HG03457 (cell line): ENCODE results near the gene PUM1.

Source experiments
- ATAC-seq: cut with Tn5 transposase; IDR thresholded peaks from one replicate; pipeline ENCODE4 v1.9.1; 2021; ENCODE audit warnings: moderate number of reproducible peaks; ENCODE audit not compliant: unreplicated experiment

PUM1 gene

DNA sequence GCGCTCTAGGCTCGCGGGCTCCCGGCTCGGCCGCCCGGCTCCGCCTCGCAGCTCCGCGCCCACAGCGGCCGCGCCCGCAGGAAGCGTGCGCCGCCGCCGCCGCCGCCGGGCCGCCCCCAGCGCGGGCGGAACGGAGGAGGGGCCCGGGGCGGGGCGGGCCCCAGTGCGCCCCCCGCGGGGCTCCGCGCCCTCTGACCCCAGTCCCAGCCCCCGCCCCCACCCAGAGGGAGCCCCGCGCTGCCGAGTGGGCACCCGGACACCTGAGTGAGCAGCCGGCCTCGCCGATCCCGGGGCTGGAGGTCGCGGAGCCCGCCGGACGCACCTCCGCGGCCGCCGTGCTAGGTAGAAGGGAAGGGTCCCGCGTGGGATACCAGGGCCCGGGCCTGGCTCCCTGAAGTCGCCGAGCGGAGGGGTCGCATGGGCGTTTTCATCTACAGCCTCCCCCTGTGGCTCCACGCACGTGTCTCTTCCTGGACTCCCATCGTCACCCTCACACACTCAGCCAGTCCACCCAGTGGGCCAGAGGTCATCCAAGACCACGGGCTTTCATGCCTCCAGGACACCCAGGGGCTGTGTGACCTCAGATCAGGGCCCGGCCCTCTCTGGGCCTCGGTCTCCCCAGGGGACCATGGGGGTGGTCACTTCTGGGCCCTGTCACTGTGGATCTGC is 156.7 kb downstream of the PUM1 start, which contains the start of gene SDC3:
Gene SDC3, minus strand, starts transcription at position 63 of the 669 bp plus-strand sequence. CDS start 172 bp downstream, outside the sequence.
- no peak for ATAC-seq

DNA sequence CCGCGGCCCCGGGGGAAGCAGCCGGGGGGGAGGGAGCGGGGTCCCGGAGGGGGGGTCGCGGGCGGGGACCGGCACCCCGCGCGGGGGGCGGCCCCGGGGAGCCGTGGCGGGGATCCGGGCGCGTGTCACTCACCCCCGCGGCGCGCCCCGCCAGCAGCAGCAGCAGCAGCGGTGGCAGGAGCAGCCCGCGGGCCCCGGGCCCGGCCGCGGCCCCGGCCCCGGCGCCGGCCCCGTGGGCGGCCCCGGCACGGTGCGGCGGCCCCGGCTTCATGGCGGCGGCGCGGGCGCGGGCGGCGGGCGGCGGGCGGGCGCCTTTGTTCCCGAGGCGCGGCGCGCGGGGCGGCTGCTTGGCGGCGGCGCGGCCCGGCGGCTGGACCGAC is 157.2 kb downstream of the PUM1 start:
- no peak for ATAC-seq

DNA sequence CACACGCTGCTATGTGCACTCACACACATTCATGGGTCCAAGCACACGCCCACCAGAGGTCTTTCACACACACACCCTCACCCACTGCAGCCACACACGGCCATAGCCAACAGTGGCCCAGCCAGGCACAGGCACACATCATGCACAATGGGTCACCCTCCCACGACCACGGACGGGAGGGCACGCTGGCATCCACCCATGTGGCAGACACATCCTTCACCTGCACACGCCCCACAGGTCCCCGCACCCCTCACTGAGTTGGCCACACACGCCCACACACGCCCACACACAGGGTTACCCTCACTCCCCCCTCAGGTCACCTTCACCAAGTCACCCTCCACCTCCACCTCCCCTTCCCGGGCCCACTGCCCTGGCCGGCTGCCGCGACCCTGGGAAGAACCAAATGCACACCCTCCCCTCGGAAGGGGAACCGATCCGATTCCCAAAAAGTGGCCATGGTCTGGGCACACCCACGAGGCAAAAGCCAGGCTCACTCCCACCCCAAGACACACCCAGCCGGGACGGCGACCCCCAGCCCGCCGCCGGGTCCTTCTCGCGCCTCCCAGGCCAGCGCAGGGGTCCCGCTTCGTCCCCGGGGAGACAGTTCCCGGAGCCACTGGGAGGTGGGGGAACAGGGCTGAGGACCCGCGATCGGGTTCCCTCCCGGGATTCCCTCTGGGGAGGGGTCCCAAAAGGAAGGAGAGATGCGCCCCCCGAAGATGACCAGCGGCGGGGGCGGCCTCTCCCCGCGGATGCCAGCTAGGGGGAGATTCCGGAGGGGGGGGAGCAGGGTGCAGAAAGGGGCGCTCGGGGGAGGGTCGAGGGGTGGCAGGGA is 157.8 kb downstream of the PUM1 start:
- no peak for ATAC-seq

DNA sequence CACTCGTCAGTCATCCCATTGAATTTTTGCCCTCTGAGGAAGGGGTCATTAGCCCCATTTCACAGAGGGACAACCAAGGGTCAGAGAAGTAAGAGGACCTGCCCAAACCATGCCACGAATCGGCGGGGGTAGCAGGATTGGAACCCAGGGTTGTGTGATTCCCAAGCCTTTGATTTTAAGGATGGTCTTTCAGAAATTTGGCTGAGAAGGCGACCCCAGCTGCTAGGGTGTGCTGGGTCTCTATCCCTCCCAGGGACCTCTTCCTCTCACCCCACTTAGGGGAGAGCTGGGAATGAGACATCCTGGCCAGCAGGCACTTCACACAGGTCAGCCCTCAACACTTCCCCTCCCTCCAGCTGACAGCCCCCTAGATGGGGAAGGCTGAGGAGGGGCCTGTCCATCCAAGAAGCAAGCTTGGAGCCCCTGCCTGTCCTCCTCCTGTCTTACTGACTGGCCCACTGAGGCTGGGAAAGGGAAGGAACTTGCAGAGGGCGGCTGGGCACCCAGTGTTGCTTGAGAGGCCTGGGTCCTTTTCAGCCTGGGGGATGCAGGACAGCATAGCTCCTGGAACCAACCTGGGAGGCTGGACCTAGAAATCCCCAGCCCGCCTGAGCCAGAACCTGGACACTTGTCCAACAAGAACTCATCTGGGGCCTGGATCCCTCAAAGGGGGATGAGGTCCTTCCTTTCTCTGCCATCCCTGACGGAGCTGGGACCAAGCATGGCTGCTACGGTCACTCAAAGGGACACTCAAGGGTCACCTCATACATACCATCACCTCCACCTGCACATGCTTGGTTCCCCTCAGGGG is 158.7 kb downstream of the PUM1 start:
- ATAC-seq = no peak

DNA sequence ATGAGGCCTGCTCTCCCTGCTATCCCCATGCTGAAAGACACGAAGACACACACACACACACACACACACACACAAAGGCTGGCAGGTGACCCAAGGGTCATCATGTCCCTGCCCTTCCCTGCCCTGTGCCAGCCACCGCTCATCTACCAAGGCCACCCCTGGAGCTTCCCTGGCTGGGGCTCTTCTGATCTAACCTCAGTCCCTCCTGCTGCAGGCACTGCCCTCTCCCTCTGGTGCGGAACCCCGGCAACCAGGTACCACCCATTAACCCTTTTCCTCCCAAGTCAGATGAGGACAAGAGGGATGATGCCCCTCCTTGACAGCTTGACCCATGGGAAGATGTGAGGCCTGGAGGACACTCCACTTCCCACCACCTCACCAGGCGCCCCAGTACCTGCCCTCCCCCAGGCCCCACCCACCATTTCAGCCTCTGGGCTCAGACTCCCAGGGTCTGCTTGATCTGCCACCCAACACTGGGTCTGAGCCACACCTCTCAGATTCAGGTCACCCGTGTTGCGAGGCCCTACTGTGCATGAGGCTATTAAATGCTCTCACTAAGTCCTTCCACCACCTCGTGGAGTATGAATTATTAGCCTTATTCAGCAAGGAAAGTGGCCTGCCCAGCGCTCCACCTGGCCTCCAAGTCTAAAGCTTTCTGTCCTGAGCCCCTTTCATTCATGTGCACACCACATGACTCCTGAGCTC is 159.4 kb downstream of the PUM1 start:
- no peak for ATAC-seq

DNA sequence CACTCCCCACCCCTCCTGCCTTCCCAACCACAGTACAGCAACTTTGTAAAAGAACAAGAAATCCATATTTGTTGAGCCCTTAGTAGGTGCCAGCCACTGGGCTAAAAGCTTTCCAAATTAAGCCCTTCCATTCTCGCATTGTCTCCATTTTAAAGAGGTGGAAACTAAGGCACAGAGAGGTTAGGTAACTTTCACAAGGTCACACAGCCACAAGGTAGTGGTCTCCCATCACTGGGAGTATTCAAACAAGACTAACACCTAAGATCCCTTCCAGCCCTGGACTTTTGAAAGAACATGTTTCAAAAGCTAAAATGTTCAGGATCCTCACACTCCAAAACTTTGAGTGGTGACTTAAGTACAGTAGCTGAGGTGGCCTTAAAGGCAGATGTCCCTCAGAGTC is 160.1 kb downstream of the PUM1 start:
- ATAC-seq = no peak

DNA sequence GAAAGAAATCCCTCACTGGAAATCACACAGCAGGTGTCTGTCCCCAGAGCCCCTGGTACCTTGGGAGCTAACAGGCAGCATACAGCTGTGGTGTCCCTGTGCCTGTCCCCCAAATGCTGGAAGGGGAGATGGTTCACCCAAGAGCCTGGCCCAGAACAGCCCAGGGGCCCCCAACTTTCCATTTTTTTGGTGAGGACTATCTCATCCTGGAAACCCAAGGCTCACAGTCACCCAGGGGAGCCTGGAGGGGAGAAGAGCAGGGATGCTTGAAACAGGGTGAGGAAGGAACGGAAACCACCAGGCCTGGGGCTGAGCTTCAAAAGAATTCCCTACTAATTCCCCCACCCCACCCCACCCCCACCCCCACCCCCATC is 160.6 kb downstream of the PUM1 start:
- no peak for ATAC-seq

DNA sequence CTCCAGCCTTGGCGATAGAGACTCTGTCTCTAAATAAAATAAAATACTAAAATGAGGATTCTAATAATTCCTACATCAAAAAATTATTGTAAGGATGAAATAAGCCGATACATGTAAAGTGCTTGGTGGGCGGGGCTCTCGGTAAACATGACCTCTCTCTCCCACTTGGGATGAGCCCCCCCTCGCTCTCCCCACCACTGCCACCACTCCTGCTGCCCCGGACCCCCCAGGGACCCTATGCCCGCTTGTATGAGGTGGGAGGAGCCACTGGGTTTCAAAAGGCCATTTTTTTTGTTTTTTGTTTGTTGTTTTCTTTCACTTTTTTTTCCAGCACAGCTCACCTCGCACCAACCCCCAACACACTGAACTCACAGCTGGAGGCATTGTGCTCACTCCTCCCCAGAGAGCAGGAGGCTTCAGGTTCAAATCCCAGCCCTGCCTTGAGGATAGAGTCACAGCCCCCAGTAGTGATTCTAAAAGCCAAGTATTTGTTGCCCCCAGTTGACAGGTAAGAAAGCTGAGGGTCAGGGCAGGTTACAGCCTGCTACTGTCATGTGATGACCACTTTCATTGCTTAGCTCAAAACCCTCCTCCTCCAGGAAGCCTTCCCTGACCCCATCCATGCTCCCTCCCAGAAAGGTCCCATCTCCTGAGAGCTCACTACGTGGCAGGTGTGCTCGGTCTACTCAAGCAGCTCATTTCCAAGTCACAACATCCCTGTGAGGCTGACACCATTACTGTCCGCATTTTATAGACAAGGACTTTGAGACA is 161.1 kb downstream of the PUM1 start:
- ATAC-seq = no peak

DNA sequence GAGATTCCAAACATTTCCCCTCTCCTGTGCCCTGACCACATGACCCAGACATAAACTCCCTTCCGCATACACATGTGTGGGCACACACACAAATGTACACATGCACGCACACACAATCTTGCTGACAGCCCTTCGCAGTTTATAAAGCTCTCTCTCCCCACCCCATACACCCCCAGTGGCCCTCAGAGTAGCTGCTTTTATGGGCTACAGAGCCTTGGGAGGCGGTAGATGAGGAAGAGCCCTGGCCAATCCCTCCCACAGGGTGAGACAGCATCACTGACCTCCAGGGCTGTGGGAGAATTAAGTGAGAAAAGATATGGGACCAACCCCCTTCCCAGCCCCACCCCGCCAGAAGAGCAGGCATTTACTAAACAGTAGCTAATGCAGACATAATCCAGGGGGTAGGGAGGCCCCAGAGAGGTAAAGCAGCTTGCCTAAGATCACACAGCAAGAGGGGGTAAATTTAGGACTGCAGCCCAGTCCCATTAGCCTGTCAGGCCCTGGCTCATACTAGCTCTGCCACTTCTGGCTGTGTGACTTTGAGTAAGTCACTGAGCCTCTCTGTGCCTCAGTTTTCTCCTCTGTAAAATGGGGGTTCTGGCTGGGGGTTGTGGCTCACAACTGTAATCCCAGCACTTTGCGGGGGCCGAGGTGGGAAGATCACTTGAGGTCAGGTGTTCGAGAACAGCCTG is 162.0 kb downstream of the PUM1 start:
- no peak for ATAC-seq

DNA sequence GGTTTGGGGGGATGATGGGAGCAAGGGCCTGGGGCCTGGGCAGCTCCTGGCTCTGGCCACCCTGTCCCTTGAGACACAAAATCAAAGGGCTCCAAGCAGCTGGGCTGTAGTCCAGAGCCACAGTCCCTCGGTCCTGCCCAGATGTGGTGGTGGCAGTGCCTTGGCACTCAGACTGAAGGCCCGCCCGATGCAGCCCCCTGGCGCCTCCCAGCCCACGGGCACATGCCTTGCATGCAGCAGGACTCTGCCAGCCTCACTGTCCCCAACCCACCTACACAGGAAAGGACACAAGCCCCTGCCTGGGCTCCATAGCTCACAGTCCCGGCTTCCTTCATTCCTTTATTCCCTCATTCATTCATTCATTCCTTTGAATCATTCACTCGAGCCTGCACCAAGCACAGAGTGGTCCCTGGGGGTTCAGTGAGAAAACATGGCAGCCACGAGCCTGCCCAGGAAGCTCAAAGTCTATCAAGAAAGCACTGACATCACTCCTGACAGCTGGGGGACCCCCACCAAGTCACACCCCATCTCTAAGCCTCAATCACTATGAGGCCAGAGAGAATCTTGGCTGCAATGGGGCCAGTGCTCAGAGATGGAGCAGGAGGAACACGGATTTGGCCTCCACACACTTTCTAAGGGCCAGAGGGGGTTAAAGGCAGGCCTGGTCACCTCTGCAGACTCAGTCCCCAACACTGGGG is 162.8 kb downstream of the PUM1 start:
- no peak for ATAC-seq

DNA sequence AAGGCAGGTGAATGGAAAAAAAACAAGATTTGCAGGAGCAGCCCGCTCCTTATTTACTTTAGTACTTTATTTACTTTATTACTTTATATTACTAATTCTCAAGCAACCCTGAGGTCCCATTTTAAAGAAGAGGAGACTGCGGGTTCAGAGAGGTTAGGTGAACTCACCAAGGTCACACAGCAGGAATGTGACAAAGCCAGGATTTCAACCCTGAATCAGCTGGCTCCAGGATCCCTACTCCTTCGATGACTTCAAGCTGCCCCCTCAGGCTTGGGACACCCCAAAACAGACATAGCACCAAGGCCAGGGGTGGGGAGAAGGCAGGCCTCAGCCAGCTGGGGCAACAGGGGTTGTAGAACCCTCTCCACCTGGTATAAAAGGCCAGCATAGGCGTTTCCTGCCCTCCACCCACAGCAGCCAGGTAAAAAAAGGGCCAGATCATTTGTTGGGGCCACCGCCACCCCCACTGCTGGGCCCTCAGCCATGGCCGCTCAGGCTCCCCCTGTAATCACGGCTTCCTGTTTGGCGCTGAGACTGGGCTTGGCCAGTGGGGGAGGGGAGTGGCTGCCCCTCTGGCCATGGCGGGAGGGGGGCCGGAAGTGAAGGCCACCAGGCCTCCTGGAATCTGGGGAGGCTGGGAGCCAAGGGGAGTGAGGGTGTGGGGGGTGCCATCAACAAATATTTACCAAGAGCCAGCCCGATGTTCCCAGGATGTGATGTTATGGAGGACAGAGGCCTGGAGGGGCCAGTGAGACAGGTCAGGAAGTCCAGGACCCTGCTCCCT is 163.5 kb downstream of the PUM1 start:
- ATAC-seq = no peak

DNA sequence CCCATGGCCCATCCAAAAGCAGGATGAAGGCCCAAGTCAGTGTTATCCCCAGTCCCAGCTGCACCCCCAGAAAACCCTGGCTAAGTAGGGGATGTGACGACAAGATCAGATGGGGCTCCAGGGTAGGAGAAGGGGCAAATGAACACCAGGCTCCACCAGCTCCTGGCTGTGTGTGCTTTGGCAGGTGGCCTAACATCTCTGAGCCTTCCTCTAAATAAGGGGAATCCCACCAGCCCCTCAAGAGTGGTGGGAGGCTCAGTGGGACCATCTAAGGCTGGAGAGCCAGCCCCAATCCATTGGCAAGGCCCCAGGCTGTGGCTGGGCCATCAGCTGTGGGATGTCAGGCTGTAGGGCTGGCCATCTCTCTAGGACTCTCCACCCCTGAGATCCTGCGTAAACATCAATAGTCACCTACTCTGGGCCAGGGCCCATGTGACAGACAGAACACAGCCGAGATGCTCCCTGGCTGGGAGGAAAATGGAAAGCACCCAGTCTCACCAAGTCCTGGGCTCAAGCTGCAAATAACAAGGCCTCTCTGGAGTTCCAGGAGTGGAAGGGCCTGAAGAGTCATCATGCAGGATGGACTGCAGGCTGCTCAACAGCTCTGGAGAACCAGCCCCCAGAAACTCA is 164.5 kb downstream of the PUM1 start:
- ATAC-seq = no peak

DNA sequence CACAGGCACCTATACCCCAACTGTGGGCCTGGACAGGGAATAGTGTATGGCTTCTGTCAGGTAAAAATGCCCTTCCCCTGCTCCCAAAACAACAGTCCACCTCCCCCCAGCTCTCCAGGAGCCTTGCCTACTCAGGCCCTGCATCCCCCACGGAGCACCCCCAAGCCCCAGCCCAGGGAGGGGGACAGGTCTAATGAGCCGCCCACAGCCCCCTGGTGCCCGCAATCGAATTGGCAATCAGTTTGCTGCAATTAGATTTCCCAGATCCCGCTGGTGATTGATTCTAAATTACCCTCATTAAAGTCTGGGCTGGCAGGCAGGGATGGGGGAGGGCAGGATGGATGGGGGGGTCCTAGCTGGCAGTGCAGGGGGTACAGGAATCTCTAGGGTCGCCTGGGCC is 165.0 kb downstream of the PUM1 start:
- ATAC-seq = no peak

DNA sequence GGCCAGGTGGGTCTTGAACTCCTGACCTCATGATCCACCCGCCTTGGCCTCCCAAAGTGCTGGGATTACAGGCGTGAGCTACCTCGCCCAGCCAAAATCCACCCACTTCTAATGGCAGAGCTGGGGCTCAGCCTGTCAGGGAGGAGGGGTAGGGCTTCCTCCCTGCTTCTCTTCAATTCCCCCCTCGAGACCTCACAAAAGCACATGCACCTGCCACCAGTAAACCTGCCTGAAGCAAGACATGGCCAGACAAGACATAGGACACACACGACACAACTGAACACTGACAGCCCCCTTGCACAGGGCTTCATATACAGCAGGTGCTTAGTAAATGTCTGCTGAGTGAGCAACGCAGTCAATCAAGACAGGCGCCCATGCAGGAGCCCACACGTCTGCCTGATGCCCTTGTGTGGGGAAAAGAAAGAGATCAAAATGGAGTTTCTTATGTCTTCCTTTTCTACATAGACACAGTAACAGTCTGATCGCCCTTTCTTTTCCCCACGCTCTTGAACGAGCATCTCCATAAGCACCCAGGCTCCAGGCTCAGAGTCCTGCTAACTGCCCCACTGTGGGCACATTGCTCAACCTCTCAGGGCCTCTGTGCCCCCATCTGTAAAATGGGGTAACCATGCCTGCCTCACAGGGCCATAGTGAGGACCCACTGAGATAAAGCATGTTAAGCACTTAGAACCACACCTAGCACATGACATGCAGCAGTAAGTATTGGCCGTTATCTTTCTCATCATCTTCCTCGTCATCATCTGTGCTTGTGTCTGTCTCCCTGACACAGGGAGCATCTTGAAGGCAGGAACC is 165.7 kb downstream of the PUM1 start:
- no peak for ATAC-seq

DNA sequence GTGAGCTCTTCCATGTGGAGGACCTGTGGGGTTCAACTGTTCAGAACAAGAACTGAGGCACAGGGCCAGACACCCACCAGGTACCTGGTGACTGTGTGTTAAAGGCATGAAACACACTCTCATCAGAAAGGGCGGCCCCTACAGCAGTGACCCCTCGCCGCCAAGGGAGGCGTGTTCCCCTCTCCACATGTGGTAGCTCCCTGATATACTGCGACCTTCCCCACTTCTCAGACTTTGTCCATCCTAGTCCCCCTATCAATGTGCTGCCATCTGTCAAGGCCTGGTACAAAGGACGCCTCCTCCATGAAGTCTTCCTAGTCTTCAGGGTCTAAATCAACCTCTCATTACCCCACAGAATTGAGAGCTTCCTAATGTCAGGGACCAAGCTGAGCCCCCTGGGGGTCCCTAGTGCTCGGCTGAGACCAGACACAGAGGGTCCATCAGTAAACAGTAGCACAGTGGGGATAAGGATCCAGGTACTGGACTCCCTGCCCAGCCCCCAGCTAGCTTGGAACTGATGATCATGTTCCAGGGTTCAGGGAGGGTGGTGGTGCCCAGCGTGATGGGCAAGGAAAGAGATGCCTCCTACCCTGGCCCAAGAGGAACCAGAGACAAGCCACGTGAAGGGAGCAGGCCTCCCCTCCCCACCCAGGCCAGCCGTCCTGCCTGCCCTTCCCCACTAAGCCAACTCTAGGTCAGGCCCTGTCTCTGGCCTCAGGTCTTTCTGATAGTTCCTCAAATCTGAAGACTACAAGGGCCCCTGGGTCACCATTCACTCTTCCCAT is 167.3 kb downstream of the PUM1 start:
- no peak for ATAC-seq

DNA sequence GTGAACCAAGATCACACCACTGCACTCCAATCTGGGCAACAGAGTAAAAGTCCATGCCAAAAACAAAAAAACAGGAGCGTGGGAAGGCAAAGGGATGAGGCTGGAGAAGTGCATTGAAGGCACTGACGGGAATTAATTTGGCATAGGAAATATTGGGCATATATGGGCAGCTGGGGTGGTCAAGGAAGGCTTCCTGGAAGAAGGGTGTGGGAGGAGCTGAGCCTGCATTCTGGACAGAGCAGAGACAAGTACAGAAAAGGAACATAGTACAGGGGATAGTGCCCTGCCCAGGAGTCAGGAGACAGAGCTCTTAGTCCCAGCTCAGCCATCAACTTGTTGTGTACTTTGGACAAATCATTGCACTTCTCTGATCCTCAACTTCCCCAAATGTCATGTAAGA is 168.6 kb downstream of the PUM1 start:
- no peak for ATAC-seq
